GM19035 (cell line): Measurements from ENCODE around the gene GRID1.
"Not testable (repeated sequence)": the region's sequence is repeated elsewhere in the genome, so short reads cannot be mapped to it uniquely, and the experiment has no call there.

ENCODE experiments used
- ATAC-seq: cut with Tn5 transposase; IDR thresholded peaks from one replicate; pipeline ENCODE4 v1.9.1; 2021; ENCODE audit not compliant: unreplicated experiment

The GRID1 gene

DNA sequence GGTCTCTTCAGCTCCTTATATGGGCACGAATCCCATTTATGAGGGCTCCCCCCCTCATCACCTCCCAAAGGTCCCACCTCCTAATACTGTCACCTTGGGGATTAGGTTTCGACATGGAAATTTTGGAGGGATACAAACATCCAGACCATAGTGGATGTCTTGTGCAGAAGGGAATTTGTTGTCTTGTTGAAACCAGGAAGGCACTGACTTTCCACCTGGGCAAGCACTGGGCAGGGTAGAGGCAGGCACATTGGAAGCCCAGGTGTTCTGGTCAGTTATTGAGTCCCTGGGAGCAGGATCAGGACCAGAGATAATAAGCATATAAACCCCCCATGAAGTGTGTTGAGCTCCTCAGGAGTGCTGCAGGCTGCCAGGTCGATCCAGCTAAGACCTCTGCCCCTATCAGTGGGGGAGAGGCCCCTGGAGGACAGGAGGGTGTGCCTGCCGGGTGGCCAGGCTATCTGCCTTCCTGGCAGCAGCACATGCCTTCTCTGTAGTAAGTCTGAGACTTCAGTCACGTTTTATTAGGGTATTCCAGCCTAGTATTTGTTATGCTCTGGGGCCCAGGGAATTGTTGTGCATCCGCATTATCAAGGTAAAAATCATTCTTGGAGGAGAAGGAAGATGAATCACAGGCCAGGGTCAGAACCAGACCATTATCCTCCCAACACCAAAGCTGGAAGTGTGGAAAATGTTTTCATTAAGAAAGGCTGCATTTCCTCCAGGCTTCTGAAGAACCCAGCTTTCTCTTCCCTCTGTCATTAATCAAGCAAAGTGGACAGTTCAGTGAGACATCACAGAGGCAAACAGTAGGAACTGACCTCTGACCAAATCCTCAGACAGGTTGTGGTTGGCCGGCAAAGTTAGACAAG is 503.1 kb downstream of the GRID1 start:
- no peak for ATAC-seq

DNA sequence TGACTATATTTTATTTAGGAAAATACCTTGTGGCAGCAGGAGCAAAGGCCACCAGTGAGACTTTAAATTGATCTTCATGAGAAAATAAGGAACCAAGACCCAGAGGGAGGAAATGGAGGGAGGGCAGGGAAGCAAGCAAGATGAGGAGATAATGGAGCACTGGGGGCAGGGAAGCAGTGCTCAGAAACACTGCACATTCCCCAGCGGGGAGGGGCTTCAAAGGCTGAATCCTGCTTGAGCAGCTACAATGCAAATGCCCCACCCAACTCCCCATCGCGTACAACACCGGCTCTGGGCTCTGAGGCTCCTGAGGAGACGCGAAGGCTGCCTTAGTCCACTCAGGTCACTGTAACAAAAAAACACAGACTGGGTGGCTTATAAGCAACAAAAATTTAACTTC is 503.8 kb downstream of the GRID1 start:
- ATAC-seq: no peak

DNA sequence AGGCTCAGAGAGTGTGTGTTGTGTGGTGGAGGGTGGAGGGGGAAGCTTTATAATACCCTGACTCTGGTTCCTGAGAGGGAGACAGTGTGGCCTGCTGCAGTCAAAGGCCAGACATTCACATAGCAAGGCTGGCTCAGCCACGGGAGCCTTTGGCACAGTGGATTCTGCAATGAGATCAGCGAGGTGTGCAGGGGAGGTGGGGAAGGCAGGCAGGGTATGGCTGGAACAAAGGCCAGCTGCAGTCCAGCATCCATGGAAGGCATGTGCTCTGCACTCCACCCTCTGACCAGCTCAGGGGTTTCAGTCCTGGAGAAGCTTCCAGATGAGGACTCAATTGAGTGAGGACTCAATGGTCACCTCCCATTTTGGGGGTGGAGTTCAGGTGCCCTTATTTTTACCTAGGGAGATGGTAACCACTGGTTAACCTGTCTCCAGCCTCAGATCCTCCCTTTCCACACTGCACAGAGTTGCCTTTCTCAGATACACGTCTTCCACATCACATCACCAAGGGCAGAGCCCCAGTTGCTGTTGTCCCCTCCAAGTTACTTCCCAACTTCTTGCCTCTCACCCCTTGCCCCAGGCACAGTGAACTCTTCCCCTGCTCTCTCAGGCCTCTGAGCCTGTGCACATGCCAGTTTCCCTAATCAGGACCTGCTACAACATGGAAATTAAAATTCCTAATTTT is 504.9 kb downstream of the GRID1 start:
- ATAC-seq: no peak

- ATAC-seq: no peak
Measured at GRCh38 chr10:85859859-85860258, 506.7 kb downstream of the GRID1 start.

- ATAC-seq: no peak
Measured at GRCh38 chr10:85858776-85859515, 507.6 kb downstream of the GRID1 start.

GRCh38 chr10:85857791-85858190 is 508.8 kb downstream of the GRID1 start:
- ATAC-seq: no peak

- no peak for ATAC-seq
Measured at GRCh38 chr10:85857305-85857704, 509.3 kb downstream of the GRID1 start.

- ATAC-seq: no peak
Measured at GRCh38 chr10:85851934-85852333, 514.7 kb downstream of the GRID1 start.

GRCh38 chr10:85851325-85851724 is 515.3 kb downstream of the GRID1 start:
- no peak for ATAC-seq

DNA sequence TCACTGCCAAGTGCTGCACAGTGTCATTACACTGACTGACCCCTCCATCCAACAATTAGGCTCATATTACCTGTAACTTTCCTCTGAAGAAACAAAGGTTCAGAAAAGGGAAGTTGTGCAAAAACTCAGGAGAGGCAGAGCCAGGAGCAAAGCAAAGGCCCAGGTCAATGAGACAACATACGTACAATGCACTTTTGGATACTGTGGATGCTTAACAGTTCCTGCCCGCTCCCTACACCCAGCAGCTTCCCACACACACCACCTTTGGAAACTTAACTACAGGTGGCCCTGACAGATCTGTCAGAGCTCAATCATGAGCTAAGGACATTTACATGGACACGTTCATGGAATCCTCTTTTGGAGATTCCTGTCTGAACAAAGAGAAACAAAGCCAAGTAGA is 515.9 kb downstream of the GRID1 start:
- ATAC-seq: no peak

DNA sequence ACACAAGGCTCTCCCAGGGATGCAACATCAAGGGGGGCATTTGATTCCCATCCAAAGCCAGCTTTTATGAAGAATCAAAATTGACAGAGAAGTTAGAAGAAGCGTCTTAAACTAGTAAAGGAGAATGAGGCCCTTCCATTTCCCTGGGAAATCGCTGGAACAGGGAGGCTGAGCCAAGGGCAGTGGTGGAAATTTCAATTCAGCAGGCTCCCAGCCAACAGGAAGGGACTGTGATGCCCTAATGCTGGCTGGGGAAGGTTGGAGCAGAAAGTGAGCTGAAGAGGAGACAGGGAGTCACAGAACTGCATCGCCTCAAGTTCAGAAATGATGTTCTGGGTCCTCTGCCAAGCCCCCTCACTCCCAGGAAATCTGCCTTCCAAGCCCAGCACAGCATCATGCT is 517.3 kb downstream of the GRID1 start:
- ATAC-seq: no peak

- no peak for ATAC-seq
Measured at GRCh38 chr10:85848756-85849155, 517.8 kb downstream of the GRID1 start.

DNA sequence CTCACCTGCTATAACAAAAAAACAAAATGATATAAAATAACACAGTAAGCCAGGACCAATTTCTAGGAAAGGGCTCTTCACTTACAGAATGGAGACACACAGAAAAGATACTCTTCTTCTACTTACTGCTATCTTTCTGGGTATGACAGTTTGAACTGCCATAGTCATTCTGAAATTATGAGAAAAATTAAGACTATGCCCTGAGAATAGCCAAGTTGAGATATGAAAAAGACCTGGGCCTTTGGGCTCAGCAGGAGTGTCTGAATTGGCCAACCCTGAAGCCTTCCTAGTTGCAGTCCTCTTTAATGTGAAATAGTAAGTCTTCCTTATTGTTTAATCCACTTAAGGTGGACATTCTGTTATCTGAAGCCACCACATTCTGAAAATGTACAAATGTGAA is 519.5 kb downstream of the GRID1 start:
- no peak for ATAC-seq

- not testable (repeated sequence) for ATAC-seq
Measured at GRCh38 chr10:85838660-85839059, 527.9 kb downstream of the GRID1 start.

DNA sequence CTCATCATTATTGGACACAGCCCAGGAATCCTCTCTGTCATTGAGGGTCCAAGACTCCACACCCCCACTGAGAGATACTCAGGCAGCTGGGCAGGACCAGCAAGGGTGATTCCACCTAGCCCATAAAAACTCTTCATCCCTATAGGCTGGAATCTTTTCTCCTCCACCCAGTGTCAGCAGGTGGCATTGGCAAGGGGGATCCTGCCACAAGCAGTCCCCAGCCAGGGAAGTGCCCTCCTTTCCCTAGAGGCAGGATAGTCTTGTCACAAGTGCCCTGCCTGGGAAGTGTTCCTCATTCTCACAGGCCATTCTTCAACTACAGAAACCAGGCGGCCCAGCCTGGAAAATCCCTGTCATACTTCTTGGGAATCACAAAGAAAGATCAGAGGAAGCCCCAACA is 533.6 kb downstream of the GRID1 start:
- ATAC-seq: no peak

DNA sequence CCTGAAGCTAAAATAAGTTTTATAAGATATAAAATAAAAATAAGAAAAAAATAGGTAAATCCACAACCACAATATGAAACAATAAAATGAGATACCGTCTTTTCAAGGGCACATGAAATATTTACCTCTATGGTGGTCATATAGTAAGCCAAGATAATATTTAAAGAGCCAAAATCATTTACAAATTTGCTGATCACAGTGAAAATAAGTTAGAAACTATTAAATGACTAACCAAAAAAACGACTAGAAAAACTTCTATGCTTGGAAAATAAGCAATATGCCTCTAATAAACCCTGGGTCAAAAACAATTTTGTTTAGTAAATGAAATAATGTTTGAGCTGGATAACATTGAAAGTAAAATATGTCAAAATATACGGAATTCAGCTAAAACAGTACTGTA is 535.2 kb downstream of the GRID1 start:
- no peak for ATAC-seq

DNA sequence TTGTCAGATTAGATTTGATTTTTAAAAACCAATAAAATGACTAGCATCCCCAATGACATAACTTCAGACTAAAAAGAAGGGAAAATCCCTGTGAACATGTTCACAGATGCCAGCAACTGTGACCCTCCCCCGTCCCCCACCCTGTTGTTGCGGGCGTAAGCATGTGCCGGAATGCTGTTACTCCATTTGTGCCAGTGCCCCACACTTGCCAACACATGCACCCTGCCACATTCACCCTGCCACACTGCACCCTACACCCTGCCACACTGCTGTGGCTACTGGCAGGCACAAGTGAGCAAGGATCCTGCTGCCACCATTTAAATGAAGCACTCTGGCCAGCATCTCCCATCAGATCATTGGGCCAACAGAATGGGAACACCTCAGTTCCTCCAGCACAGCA is 540.2 kb downstream of the GRID1 start:
- ATAC-seq: no peak

DNA sequence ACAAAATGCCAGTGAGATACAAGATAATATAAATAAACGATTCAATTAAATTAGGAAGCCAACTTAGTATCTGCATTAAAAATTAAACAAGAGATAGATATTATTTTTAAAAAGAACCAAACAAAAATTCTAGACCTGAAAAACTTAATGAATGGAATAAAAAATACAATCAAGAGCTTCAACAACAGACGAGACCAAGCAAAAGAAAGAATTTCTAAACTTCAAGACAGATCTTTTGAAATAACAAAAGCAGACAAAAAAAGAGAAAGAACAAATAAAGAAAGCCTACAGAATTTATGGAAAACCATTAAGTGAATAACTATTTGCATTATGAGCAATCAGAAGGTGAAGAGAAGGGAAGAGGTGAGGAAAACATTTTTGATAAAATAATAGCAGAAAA is 555.2 kb downstream of the GRID1 start:
- no peak for ATAC-seq

DNA sequence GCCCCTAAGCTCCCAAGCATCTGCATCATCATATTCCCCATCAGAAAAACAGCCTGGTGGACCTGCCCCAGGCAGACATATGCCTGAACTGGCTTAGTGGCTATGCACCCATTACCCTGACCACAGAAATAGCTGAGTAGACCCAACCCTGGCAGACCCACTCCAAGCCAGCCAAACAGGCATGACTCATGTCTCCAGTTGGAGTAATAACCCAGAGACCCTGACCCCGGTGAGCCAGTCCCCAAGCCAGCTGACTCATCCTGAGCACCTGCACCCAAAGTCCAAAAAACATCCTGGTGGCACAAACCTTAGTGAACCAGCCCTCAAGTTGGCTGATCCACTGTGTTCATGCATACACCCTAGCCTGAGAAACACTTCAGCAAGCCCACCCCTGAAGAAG is 555.9 kb downstream of the GRID1 start:
- no peak for ATAC-seq

DNA sequence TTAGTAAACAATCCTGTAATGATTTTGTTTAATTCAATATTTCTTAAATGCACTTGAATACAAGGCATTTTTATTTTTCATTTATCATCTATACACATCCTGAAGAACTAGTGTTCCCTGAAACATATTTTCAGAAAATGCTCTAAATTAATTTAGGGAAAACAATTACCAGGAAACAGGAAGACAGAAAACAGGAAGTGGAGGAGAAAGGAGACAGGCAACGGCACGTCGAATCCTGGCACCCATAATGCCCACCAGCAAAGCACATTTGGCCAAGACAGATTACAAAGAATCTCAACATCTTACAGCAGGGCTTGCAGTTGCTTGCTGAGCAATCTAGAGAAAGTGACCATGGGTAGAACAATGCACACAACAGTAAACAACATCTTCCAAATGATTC is 571.1 kb downstream of the GRID1 start:
- no peak for ATAC-seq

DNA sequence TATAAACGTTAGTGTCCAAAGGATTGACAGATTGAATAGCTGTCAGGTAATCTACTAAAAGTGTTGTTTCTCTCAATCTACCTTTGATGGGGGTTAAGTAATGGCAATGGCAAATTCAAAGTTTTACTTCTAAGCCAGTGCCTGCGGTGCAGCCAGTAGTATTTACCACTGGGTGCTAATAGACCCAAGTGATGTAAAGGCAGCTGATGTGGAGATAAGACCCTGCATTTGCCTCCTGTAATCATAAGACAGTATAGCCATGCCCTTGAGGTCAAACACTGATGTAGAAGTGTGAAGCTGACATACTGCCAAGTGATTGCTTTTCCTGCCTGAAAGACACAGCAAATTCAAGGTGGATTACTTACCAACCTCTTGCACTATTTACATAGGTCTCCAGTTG is 572.0 kb downstream of the GRID1 start:
- no peak for ATAC-seq

GRCh38 chr10:85792533-85792858 is 574.1 kb downstream of the GRID1 start:
- no peak for ATAC-seq
